ENCODE measurements around the gene USP2.

The USP2 gene

GRCh38 chr11:119375337-119376196 is 5.9 kb downstream of the USP2 start:
- no peak for DNase-seq

GRCh38 chr11:119374632-119375336 is 6.7 kb downstream of the USP2 start:
- DNase-seq, result no peak

DNA sequence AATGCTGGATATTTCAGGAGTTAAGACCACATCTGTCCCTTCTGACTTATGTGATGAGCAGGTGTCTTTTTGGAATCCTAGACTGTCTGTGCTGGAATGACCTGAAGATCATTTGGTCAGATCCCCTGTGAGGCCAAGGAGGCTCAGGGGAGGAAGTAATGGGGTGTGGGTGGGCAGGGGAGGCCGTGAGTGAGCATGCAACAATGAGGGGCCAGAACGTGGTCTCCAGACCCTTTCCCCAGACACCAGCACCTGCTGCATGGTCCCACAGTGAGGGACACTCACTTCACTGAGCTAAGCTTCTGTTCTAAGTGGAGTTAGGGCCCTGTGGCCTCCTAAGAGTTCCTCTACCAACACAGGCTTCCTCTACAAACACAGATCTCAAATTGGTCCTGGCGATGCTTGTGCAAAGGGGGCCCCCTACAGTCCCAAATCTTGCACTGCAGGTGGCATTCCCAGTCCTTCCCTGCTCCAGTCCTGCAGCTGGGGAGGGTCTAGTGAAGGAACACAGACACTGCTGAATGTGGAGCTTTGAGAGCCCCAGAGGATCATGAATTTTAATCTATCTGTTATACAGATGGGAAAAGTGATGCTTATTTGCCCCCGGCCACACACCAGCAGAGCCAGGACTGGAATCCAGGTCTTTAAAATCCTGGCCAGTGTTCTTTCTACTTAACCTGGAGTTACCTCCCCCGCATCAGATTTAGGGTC is 7.4 kb downstream of the USP2 start:
- peak; percentile 47 for DNase-seq

DNA sequence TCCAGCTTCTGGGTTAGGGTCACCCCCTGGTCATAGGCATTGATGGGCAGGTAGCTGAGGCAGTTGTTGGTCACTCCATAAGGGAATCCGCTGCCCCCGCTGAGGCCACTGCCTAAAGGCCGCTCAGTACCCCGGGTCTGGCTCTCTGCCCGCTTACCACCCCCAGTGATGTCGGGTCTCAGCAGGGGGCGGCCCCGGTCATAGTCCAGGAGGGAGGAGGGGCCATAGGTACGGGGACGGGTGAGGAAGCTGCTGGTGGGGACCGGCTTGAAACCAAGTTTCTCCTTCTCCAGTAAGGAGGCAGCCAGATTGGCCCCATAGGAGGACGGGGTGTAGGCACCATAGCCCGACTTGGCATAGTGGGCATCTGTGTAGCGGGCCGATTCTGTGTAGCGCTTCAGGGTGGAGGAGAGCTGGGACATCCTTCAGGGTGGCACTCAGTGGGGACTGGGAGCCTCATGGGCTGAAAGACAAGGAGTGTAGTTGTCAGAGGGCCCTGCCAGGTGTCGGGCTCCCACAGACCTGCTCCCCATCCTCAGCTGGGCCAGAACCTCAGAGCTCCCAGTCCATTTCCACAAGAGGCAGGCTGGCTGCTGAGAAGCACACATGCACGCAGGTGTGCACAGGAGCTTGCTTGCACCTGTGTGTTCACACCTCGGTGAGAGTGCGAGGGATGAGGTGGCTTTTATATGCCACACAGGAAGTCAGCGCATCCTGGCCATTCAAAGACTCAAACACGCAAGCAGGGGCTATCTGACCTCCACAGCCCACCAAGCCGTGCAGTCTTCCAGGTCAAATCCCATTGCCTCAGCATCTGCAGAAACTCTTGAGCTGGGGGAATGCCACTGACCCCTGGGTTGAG is 8.2 kb downstream of the USP2 start:
- DNase-seq, result no peak

GRCh38 chr11:119372260-119373058 is 9.0 kb downstream of the USP2 start:
- DNase-seq, result no peak

DNA sequence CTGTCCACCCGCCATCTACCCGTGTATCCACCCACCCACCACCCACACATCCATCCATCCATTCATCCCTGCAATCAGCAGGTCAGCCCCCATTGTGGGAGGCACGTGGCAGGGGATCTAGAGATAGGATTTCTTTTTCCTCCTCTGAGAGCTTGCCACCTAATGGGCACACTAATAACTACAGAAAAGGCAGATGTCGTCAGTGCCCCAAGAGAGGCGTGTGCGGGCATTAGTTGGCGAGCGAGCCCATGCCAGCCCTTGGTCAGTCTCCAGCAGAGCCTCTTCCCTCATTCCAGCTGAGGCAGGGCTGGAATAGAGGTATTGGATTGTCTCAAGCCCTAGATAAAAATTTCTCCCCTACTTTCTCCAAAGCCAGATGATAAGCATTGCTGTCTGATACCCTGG is 9.7 kb downstream of the USP2 start:
- no peak for DNase-seq

- no peak for DNase-seq
Measured at GRCh38 chr11:119371067-119371601, 10.4 kb downstream of the USP2 start.

DNA sequence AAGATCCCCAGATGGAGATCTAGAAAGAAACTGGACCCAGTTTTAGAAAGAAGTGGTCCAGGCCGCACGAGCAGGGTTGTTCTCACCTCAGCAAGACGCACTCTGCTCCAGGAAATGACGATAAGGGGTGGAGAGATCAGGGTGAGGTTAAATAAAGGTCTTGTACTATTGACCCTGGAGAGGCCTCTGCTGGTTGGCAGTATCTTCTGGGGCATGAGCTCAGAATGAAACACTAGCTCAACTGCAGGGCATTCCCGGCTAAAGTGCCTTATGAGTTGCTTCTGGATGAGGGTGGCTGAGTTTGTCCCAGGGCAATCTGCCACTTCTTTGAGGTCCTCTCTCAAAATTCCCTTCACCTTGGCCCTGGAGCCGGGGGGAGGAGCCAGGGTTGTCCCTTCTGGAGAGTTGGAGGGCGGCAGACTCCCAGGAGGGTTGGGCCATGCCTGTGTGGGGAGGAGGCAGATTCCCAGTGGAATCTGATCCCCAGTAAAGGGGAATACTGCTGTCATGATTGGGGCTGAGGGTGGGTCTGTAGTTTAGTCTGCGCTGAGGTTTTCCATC is 10.9 kb downstream of the USP2 start:
- no peak for DNase-seq

DNA sequence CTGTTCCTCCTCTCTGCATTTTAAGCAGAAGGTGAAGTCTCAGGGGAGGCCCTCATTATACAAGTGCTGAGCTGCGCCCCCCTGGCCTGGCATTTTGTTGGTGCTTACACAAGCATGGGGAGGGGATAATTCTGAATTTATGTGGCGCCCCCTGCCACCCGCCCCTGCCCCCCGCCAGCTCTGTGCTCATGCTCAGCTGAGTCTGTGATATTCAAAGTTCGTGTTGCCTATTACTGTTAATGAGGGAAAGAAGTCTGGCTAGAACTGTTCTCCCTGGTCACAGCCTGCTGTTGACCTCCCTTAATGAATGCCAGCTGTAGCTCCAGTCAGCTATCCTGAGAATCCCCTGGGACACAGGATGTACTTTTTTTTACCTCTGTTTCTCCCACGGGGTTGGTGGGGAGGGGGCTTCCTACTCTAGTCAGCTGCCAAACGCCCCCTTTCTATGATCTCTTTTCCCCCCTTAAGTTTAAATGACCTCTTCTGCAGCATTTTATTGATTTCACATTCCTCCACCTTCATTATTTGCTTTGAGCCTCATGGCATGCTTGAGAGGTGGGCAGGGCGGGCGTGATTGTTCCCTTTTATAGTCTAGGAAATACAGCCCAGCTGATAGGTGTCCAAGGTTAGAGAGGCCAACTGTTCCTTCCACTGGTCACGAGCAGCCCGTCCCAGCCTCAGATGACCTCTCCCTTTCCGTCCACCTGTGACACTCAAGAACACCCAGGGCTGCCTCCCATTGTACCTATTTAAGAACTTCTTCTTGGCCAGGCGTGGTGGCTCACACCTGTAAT is 12.2 kb downstream of the USP2 start:
- DNase-seq, result no peak

GRCh38 chr11:119368121-119369034 is 13.1 kb downstream of the USP2 start:
- no peak for DNase-seq

DNA sequence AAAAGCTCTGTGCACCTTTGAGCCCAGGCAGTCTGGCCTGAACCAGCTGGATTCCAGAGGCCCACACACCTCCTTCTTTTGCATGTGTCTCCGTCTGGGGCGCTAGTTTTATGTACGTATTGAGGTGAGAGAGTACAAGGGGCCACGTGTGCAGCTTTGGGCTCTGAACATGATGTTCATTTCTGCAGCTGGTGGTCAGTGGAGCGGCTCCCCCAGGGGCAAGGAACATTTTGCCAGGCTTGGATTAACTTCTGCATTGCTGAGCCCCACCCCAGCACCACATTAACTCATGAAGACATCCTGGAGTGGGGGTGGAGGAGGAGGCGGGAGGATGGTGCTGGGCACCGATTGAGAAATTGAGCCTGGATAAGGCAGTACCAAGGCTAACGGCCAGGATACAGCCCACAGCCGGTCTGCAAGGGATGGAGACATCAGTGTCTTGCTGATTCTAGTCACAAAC is 13.8 kb downstream of the USP2 start:
- no peak for DNase-seq

DNA sequence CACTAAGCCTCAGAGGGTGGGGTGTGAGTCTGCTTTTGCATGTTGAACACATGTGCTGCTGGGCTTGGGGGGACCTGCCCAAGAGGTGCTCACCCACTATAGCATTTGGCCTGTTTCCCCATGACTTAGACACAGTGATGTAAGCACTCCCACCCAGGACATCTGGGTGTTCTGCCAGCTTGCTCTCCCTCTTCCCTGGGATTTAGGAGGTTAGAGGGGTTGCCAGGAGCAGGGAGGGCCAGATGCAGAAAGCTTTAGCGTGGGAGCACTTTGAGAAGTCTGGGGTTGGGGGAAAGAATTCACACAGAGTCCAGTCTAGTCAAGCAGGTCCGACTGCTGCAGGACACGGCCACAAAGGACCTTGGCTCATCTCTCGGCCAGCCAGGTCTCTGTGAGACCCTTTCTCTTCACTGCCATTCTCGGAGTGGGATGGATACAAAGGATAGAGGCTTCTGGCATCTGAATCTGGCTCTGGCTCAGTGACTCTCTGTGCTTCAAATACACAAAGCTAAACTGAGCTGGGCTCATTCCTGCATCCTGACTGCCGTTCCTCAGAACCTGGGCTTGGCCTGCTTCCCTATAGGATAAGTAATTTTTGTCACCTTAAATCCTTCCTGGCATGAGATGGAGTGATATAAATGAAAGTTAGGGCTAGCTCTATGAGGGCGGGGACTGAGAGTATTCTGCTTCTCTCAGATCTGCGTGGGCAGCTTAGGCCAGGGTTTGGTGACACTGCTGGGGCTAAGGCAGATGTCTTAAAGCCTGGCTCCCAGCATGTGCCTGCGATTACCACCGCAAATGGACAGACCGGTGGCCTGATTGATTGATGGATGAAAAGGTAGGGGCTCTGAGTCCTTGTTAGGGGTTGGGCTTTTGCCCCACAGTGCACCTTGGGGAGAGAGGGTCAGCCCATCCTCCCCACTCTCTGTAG is 14.5 kb downstream of the USP2 start:
- DNase-seq, result no peak

DNA sequence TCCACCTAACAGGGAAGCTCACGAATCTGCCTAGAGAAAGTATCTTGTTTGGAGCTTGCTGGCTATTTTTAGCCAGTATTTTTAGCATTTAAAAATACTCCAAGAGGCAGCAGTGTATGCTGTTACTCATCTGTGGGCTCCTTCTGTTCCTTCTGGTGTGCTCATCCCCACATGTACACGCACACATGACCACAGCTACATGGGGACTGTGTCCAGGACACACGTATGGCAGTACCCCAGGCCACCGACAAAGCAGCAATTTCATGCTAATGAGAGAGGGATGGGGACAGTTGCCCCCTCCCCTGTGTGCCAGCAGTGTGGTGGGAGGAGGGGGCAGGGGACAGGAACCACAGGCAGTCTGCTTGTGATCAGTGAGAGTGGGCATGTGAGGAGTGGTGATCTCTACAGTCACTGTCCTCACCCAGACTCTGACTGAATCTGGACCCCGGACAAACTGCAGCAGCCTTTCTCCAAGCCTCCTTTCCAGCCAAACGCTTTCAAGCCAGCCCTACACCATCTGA is 16.4 kb downstream of the USP2 start:
- DNase-seq, result no peak

- DNase-seq, result no peak
Measured at GRCh38 chr11:119363851-119364590, 17.5 kb downstream of the USP2 start.

- no peak for DNase-seq
Measured at GRCh38 chr11:119363081-119363850, 18.2 kb downstream of the USP2 start.

GRCh38 chr11:119362741-119363080 is 18.8 kb downstream of the USP2 start:
- DNase-seq, result no peak
